Frontal cortex (tissue), 4 donors: ENCODE data around the gene ADAMTS6. TPM values are rescaled to one million over a fixed set of nuclear protein-coding genes. Genes with fewer than 3 reads are reported as not detected.
"Not testable (repeated sequence)": the region's sequence is repeated elsewhere in the genome, so short reads cannot be mapped to it uniquely, and the experiment has no call there.

Experiments used
- DNase-seq, 2 donors: peaks; one replicate each; pipeline ENCODE4 v3.0.0; 2012; ENCODE audit warnings: low spot score in 2 of 2
- FAIRE-seq: peaks from 2 replicates; lab custom pipeline; 2012; peaks lifted over from hg19 to GRCh38; lab: Jason Lieb, UNC
- total RNA-seq: library from RNA; depleted of rRNA; stranded (reverse); fragments of >200 nt; gene quantifications from one replicate; pipeline ENCODE4 v1.2.3, GENCODE V29; 2014
- donor health status: control.
- donor health status: control.
- donor health status: control.

The ADAMTS6 gene, protein sequence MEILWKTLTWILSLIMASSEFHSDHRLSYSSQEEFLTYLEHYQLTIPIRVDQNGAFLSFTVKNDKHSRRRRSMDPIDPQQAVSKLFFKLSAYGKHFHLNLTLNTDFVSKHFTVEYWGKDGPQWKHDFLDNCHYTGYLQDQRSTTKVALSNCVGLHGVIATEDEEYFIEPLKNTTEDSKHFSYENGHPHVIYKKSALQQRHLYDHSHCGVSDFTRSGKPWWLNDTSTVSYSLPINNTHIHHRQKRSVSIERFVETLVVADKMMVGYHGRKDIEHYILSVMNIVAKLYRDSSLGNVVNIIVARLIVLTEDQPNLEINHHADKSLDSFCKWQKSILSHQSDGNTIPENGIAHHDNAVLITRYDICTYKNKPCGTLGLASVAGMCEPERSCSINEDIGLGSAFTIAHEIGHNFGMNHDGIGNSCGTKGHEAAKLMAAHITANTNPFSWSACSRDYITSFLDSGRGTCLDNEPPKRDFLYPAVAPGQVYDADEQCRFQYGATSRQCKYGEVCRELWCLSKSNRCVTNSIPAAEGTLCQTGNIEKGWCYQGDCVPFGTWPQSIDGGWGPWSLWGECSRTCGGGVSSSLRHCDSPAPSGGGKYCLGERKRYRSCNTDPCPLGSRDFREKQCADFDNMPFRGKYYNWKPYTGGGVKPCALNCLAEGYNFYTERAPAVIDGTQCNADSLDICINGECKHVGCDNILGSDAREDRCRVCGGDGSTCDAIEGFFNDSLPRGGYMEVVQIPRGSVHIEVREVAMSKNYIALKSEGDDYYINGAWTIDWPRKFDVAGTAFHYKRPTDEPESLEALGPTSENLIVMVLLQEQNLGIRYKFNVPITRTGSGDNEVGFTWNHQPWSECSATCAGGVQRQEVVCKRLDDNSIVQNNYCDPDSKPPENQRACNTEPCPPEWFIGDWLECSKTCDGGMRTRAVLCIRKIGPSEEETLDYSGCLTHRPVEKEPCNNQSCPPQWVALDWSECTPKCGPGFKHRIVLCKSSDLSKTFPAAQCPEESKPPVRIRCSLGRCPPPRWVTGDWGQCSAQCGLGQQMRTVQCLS (N-terminal part only)
- total RNA-seq = 15.5 TPM

DNA sequence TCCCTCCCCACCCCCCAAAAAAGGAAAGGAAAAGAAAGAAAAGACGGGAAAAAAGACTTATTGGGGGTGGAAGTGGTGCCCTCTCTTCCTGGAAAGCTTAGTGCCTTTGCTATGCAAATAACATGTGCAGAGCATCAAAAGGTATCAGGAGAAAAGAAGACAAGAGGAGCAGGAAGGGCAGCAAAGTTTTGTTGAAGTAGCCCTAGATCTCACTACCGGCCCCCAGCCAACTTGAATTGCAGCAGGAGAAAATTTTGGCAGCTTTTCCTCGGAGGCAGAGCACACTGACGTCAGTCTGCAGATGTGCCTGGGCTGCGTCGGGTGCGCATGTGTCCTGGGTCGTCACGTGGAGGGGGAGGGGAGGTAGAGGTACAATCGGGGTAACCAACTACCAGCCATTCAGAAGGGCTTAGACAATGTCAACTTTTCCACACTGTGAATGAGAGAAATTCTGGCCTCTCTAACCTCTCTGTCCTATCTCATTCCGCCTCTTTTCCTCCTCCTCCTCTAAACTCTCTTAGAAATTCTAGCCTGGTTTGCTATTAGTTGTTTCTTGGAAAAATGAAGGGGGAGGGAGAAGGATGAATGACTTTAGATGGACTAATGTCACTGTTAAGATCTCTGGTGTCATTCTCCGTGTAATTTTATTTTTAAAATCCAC is at the start of gene ADAMTS6:
Gene ADAMTS6, minus strand, starts transcription at position 286 of the 661 bp plus-strand sequence. CDS start 8,247 bp downstream, outside the sequence.
- FAIRE-seq (no peak), DNase-seq (peak; percentile 43 to 45)

DNA sequence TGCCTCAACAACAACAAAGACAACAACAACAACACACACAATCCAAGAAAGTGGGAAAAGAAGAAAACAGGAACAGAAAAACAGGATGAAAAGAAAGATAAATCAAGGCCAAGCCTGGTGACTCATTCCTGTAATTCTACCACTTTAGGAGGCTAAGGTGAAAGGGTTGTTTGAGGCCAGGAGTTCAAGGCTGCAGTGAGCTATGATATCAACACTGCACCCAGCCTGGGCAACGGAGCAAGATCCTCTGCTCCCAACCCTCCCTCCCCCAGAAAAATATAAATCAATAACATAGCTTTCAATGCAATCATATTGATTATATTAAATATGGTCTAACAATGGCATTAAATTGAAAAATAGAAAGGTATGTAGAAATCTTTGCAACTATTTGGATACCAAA is 49.2 kb upstream of the ADAMTS6 start:
- DNase-seq = no peak
- no peak for FAIRE-seq

DNA sequence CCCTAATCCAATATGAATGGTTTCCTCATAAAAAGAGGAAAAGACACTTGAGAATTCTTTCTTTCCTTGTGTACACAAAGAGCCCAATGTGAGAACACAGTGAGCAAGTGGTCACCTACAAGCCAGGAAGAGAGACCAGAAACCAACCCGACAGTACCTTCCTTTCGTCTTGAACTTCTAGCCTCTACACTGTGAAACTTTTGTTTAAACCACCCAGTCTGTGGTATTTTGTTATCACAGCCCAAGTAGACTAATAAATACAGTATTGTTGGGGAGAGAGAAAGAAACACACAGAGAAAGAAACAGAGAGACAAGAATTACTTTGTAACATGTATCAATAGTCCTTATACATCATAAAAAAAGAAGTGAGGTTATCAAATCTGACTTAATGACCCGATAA is 44.0 kb upstream of the ADAMTS6 start:
- FAIRE-seq = no peak
- DNase-seq = no peak

DNA sequence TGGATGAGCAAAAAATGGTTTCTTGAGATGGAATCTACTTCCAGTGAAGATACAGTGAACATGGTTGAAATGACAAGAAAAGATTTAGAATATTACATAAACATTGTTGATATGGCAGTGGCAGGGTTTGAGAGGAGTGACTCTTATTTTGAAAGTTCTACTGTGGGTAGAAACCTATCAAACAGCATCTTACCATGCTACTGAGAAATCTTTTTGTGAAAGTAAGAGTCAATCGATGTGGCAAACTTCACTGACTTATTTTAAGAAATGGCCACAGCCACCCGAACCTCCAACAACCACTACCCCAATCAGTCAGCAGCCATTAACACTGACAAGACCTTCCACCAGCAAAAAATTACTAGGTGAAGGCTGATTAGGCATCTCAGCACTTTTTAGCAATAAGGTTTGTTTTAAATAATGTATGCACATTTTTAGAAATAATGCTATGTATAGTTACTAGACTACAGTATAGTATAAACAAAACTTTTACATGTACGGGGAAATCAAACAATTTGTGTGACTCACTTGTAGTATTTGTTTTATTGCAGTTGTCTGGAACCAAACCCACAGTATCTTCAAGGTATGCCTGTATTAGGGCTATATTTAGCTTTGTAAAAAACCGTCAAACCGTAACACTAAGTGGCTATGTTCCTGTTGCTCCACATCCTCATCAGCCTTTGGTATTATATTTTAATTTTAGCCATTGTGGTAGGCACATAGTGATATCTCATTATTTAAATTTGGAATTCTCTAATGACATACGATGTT is 30.6 kb upstream of the ADAMTS6 start:
- no peak for FAIRE-seq
- no peak for DNase-seq

DNA sequence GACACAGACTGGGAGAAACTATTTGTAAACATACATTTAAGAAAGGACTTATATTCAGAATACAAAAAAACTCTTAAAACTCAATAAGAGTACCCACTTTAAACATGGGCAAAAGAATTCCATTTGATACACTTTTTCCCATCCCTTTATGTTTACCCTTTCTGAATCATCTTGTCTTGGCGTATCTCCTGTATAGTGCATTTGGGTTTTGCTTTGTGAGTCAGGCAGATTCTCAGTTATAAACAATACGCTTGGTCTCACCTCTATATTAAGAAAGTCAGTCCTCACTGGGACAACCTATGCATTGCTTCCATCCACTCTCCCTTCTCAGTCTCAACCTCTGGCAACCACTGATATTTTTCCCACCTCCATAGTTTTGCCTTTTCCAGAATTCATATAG is 27.3 kb upstream of the ADAMTS6 start:
- no peak for DNase-seq
- no peak for FAIRE-seq

DNA sequence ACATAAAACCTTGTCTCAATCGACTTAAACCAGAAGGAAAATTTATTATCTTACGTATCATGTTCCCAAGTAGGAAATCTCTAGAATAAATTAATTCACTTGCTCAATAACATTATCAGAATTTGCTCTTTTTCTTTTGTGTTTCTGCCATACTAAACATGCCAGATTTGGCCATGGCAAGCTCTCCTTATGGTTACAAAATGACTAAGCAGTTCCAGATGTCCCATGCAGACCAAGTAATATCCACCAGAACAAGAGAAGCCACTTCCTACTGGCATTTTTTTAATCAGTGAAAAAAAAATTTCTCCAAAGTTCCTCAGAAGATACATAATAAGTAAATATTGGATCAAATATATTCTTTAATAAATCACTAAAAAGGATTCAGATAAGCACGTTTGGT is 25.2 kb upstream of the ADAMTS6 start:
- FAIRE-seq = no peak
- DNase-seq = no peak

DNA sequence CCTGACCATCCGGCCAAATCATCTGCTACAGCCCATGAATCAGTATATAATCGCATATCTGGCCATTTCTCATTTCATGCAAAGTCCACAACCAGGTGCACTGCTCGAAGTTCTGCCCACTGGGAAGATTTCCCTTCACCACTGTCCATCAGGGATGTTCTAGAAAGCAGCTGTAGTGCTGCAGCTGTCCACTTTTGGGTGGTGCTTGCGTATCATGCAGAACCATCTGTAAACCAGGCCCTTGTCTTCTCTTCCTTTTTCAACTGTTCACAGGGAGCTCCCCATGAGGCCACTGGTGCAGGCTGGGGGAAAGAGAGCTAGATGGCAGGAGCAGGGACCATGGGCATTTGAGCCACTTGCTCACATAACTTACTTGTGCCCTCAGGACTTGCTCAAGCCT is 7.4 kb upstream of the ADAMTS6 start:
- DNase-seq (no peak), FAIRE-seq (no peak)

DNA sequence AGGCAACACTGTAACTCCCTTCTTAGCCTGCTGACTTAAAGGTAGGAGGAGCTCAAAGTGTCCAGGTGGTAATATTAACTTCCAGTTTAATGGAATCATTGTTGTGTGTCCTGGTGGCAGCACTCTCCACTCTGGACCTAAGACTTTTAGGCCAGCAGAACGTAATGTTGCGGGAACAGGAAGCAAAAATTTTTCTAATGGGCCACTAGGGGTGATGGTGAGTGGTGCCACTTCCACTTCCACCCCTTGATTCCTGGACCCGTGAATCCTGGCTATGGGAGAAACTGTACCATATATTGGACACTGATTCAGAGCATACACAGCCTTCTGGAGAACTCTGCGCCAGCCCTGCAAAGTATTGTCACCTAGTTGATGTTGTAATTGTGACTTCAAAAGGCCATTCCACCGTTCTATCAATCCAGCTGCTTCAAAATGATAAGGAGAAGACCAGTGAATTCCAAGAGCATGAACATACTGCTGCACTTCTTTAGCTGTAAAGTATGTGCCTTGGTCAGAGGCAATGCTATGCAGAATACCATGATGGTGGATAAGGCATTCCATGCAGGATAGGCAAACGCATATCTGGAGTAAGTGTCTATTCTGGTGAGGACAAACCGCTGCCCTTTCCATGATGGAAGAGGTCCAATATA is 6.4 kb upstream of the ADAMTS6 start:
- not testable (repeated sequence) for FAIRE-seq, DNase-seq

DNA sequence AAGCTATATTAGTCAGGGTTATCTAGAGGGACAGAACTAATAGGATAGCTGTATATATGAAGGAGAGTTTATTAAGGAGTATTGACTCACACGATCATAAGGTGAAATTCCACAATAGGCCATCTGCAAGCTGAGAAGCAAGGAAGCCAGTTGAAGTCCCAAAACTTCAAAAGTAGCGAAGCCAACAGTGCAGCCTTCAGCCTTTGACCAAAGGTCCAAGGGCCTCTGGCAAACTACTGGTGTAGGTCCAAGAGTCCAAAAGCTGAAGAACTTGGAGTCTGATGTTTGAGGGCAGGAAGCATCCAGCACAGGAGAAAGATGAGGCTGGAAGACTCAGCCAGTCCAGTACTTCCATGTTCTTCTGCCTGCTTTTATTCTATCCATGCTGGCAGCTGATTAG is 5.1 kb upstream of the ADAMTS6 start:
- not testable (repeated sequence) for DNase-seq

DNA sequence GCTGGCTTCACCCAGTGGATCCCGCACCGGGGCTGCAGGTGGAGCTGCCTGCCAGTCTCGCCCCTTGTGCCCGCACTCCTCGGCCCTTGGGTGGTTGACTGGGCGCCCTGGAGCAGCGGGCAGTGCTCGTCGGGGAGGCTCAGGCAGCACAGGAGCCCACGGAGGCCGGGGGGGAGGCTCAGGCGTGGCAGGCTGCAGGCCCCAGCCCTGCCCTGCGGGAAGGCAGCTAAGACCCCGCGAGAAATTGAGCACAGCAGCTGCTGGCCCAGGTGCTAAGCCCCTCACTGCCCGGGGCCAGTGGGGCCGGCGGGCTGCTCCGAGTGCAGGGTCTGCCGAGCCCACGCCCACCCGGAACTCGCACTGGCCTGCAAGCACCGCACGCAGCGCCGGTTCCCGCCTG is 3.7 kb upstream of the ADAMTS6 start:
- FAIRE-seq (no peak), DNase-seq (no peak)

More for the DNA sequence above, 5.1 kb upstream of the ADAMTS6 start:
- not testable (repeated sequence) for FAIRE-seq

DNA sequence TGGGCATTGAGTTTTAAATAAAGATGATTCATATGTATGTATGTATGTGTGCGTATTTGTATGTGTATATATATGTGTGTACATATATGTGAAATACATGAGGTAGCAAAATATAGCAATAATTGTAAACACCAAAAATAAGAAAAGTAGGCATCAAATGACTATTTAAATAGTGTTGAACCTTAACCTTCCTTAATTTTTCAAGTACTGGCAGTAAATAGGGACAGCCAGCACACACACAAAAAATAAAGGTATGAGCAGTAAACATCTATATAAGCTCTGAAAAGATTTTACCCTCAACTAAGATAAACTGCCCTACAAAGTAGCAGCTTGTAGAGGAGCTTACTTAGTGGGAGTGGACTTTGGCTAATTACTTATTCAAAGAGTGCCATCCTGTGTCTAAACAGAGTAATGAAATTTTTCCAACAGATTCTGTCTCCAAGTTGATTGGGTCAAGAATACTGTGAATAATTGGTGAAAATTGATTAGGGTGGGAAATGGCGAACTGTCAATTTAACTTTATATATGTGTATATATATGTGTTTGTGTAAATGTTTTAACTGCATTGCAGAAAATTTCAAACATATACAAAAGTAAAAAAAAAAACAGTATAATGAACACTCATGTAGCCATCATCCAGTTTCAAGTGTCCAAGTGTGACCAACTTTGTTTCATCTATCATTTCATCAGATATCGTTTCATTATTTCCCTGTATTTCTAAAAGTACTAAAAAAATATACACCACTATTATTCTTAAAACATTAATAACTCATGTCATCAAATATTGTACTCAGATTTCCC is 2.0 kb upstream of the ADAMTS6 start:
- DNase-seq (peak; percentile 42 to 48), FAIRE-seq (peak; percentile 76)

DNA sequence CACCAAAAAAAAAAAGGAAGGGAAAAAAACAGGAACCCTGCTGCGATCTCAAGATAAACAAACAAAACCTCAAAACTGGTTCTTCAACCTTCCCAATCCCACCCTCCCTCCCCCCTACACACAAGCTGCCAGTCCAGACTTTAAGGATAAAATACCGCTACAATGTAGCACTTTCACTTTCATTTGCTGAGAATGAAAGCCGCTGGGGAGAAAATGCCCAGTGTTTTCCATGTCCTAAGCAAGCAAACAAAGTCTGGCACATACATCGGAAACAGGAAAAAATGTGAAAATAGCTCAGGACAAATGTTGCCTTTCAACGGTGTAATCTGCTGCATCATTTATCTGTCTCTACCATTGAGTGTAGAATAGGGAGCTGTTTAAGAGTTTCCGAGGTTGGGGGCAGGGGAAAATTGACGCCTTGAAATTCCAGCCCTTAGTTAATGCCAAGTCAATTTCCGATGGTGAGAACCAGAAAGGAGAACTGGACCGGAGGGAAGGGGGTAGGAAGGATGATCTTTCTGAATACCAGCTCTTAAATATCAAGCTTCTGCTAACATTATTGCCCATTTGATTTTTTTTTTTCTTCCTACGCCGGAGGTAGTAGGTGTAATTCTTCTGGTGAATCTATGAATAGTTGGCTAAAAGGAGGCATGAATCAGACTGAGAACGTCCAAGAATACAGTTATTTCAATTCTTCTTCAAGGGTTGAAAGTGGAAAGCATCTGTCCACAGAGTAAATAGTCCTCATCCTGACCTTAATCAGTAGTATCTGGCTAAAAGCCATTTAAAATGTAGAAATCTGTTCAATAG is 1.2 kb upstream of the ADAMTS6 start:
- FAIRE-seq (no peak), DNase-seq (peak; percentile 14 to 27)

DNA sequence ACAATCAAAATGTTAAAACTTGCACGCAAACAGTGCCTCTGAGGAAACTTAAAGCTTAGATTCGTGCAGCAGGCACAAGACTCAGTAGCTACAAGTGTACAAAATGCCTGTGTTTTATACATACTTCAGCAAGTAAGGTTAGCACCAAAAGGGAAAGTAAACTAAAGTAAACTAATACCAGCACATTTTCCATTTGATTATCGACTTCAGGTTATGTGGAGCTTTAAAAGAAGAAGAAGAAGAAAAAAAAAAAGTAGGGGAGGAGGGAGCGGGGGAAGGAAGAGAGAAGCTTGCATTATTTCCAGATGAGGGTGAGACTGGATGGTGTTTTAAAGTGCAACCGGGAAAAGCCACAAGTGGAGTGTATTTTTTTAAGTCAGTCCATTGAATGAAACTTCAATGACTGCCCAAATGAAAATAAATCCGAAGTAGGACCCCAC is 596 bp upstream of the ADAMTS6 start:
- DNase-seq = peak in 1 of 2 donors; percentile 10
- FAIRE-seq = no peak

DNA sequence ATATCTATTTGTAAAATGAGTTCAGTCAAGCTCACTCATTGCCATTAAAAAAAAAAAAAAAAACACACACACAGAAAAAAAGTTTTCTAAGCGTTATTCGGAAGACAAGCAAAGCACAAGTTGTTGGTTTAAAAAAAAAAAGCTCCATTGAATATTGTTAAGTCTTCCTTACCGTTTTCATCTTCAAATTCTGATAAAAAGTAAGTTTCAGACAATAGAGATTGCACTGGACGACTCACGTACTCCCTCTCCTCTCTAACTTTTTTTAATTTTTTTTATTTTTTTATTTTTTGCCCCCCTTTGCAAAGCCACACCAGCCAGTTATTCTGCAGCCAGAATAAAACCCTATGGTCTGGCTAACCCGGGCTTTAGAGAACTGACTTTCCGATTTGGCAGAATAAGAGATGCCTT is 544 bp downstream of the ADAMTS6 start:
- no peak for DNase-seq
- FAIRE-seq = no peak

DNA sequence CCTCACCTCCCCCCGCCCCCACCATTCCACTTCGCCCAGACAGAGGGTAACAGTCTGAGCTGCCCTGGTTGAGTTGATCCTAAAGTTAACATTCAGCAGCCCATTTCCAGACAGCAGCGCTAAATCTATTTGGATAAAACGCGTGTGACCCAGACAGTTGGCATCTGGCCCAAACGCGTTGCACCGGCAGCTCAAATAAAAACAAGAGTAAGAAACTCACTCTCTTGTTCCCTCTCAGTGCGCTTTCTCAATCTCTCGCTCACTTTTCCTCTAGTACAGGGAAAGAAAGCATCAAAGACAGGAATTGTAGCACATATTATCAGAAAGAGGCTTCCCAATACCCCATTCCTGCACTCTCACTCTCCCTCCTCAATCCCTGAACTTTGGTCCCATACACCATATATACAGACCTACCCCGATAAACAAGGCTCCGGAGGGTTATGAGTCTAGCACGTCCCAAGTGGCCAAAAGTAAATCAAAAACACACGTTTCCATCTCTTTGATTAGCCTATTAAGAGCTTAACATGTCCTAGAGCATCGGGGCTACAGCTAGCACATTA is 1.3 kb downstream of the ADAMTS6 start:
- FAIRE-seq (no peak), DNase-seq (no peak)

DNA sequence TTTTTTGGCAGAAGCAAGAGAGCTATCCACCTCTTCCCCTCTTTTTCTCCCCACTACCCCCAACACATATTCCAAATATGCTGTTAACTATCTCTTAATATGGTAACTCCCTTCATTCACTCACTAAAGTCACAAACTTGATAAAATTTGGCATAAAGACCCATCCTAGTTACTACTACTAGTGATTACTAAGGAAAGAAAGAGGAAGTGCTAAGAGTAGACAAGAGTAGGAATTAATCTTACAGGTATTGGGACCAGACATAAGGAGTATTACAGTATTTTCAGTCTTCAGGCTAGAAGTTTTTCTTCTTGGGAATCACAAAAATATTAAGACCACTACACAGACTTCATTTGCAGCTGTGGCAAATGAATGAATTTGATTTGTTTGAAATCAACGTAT is 2.2 kb downstream of the ADAMTS6 start:
- DNase-seq (no peak), FAIRE-seq (no peak)

DNA sequence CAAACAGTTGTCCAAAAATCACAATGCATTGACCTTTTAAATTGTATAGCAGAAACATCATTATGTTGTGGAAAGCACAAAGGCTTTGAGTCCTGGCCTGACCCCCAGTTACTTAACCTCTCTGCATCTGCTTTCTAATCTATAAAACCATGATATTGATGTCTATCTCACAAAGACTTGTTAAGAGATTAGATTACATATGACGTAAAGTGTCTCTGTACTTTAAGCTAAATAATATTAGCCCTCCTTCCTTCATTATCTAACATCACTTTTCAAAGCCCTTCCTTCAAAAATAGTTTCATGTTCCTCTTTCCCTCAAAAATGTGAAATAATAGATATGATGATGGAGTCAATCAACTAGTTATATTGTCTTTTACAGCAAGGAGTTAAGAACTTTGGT is 3.4 kb downstream of the ADAMTS6 start:
- FAIRE-seq (no peak), DNase-seq (no peak)
